ENCODE measurements around the gene PSMD9.

The PSMD9 gene

GRCh38 chr12:121957861-121958515, 69.4 kb downstream of the PSMD9 start:
- DNase-seq, result no peak

- no peak for DNase-seq
Observed at GRCh38 chr12:121958541-121959240, 70.1 kb downstream of the PSMD9 start.

- DNase-seq, result no peak
Observed at GRCh38 chr12:121960541-121960940, 72.0 kb downstream of the PSMD9 start.

GRCh38 chr12:121961195-121961879, 72.7 kb downstream of the PSMD9 start:
- DNase-seq, result no peak

- no peak for DNase-seq
Observed at GRCh38 chr12:121963341-121964018, 74.9 kb downstream of the PSMD9 start.

- no peak for DNase-seq
Observed at GRCh38 chr12:121964813-121965643, 76.4 kb downstream of the PSMD9 start.

GRCh38 chr12:121966959-121967358, 78.4 kb downstream of the PSMD9 start:
- DNase-seq, result no peak
